Panc1 (cell line): Measurements from ENCODE around the gene SERPIND1. TPM values are rescaled to one million over a fixed set of nuclear protein-coding genes. Genes with fewer than 3 reads are reported as not detected.

Experiments used
- ATAC-seq: fragments of 200-7000 bp; cut with Tn5 transposase; 2 replicates; pipeline ENCODE4 v1.9.1; 2020; ENCODE audit warnings: mild to moderate bottlenecking, moderate library complexity
- BruUV-seq: library from RNA; stranded (reverse); fragments of 400-500 nt; replicated peaks from 2 replicates; lab custom pipeline; 2021; lab: Mats Ljungman, UMichigan
- CTCF ChIA-PET: fragments of 300-600 bp; sonication (Branson Sonifier 250); formaldehyde crosslinking; loops from one replicate; lab custom pipeline; 2022; ENCODE audit warnings: antibody characterized with exemption; lab: Charles Lee
- POLR2A ChIA-PET: fragments of 300-600 bp; sonication (Branson Sonifier 250); formaldehyde crosslinking; loops from one replicate; lab custom pipeline; 2022; ENCODE audit warnings: antibody characterized with exemption; lab: Charles Lee
- DNase-seq: peaks from one replicate; pipeline ENCODE4 v3.0.0-alpha.2; 2010; ENCODE audit warnings: low read depth, low spot score
- H3K27ac ChIP-seq: 2 replicates; pipeline ENCODE4 v1.5.1; 2011; ENCODE audit warnings: mild to moderate bottlenecking, low read length, inconsistent platforms
- H3K27me3 ChIP-seq: fragments of 200-500 bp; sonication (Bioruptor generic); 2 replicates; pipeline ENCODE4 v1.6.0; 2014; ENCODE audit warnings: low read length, inconsistent platforms; ENCODE audit not compliant: control insufficient read depth, insufficient read depth
- H3K36me3 ChIP-seq: fragments of 200-500 bp; sonication (Bioruptor generic); 2 replicates; pipeline ENCODE4 v1.5.1; 2014; ENCODE audit warnings: inconsistent platforms, mild to moderate bottlenecking, low read length, moderate library complexity; ENCODE audit not compliant: control insufficient read depth, insufficient read depth
- H3K4me1 ChIP-seq: 2 replicates; pipeline ENCODE4 v1.5.1; 2011; ENCODE audit warnings: inconsistent platforms, mild to moderate bottlenecking, low read length, moderate library complexity; ENCODE audit not compliant: control insufficient read depth, insufficient read depth
- H3K4me3 ChIP-seq, 2 experiments: 2 replicates each; pipeline ENCODE4 v1.5.1; 2011 to 2012; ENCODE audit warnings: low read depth in 2 of 2, low read length in 2 of 2, mild to moderate bottlenecking in 2 of 2, inconsistent platforms in 1 of 2, moderate library complexity in 1 of 2
- H3K9me3 ChIP-seq: fragments of 200-500 bp; sonication (Bioruptor generic); 2 replicates; pipeline ENCODE4 v1.5.1; 2014; ENCODE audit warnings: low read depth, mild to moderate bottlenecking, inconsistent platforms, low read length, moderate library complexity; ENCODE audit not compliant: control insufficient read depth, insufficient read depth
- CTCF ChIP-seq: fragments of 450-650 bp; IDR thresholded peaks from 2 replicates; pipeline ENCODE4 v1.5.1; 2017; ENCODE audit warnings: mild to moderate bottlenecking
- POLR2AphosphoS5 ChIP-seq: IDR thresholded peaks from 2 replicates; pipeline ENCODE4 v1.6.1; 2012; ENCODE audit warnings: mild to moderate bottlenecking, low read depth, low read length, moderate library complexity
- SIN3A ChIP-seq: IDR thresholded peaks from 2 replicates; pipeline ENCODE4 v1.6.1; 2012; ENCODE audit warnings: low read depth, mild to moderate bottlenecking, low read length, moderate library complexity, borderline replicate concordance; ENCODE audit not compliant: insufficient read depth
- TCF7L2 ChIP-seq: IDR thresholded peaks from 2 replicates; pipeline ENCODE4 v1.6.1; 2011; ENCODE audit warnings: mild to moderate bottlenecking, low read depth, low read length, inconsistent platforms
- in situ Hi-C: cut with HindIII; loops from 2 replicates; pipeline ENCODE4 v1.10.0; 2016; ENCODE audit warnings: low sequenced_read_pairs, low pct_unique_long_range_greater_than_20kb
- intact Hi-C: fragments of 100-400 bp; cut with micrococcal nuclease; formaldehyde crosslinking; loops from one replicate; pipeline ENCODE4 v1.10.0; 2022; ENCODE audit not compliant: unreplicated experiment
- total RNA-seq: library from RNA; stranded (reverse); gene quantifications from one replicate; pipeline ENCODE4 v1.2.1, GENCODE V29; 2021; ENCODE audit not compliant: unreplicated experiment
- TF ChIP-seq, protein P1 (sequence below), 2 experiments: IDR thresholded peaks; 2 replicates each; pipeline ENCODE4 v1.6.1; 2011 to 2012; ENCODE audit warnings: low read depth in 2 of 2, control low read depth in 1 of 2, low read length in 1 of 2, mild to moderate bottlenecking in 1 of 2, moderate library complexity in 1 of 2; ENCODE audit not compliant: insufficient read depth in 1 of 2

The SERPIND1 gene
- total RNA-seq, 1 experiment from 2014 or later: 0.18 TPM

GRCh38 chr22:20758688-20759087, 15.2 kb upstream of the SERPIND1 start:
- ATAC-seq (no peak), DNase-seq (no peak)
- Histone ChIP-seq H3K27ac (no peak overlapping the region), H3K36me3 (no peaks in the 10 kb centered on the region; the same call in 1 of the 2 replicates), H3K27me3 (no peaks in the 10 kb centered on the region), H3K4me3 (no peak overlapping the region), H3K9me3 (no peaks in the 10 kb centered on the region), H3K4me1 (no peaks in the 10 kb centered on the region)
- POLR2A ChIA-PET: no interaction called here
- no TSS peak for BruUV-seq
- TF ChIP-seq POLR2AphosphoS5: no peak
- TF ChIP-seq CTCF: no peak
- no peak for TF ChIP-seq SIN3A
- TF ChIP-seq TCF7L2: no peak
- TF ChIP-seq, protein P1, sequence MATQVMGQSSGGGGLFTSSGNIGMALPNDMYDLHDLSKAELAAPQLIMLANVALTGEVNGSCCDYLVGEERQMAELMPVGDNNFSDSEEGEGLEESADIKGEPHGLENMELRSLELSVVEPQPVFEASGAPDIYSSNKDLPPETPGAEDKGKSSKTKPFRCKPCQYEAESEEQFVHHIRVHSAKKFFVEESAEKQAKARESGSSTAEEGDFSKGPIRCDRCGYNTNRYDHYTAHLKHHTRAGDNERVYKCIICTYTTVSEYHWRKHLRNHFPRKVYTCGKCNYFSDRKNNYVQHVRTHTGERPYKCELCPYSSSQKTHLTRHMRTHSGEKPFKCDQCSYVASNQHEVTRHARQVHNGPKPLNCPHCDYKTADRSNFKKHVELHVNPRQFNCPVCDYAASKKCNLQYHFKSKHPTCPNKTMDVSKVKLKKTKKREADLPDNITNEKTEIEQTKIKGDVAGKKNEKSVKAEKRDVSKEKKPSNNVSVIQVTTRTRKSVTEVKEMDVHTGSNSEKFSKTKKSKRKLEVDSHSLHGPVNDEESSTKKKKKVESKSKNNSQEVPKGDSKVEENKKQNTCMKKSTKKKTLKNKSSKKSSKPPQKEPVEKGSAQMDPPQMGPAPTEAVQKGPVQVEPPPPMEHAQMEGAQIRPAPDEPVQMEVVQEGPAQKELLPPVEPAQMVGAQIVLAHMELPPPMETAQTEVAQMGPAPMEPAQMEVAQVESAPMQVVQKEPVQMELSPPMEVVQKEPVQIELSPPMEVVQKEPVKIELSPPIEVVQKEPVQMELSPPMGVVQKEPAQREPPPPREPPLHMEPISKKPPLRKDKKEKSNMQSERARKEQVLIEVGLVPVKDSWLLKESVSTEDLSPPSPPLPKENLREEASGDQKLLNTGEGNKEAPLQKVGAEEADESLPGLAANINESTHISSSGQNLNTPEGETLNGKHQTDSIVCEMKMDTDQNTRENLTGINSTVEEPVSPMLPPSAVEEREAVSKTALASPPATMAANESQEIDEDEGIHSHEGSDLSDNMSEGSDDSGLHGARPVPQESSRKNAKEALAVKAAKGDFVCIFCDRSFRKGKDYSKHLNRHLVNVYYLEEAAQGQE (IDR thresholded peaks at IDR 0.05; ENCODE audit: insufficient read depth in 1 of 2, low read depth in 2 of 2, low read length in 1 of 2): no peak
- CTCF ChIA-PET: interaction anchor here (0.6 kb wide), 1 partner anchor 207 kb away, joined by 8 read pairs; no protein-coding TSS in a partner anchor
- in situ Hi-C loops (no loop called here), intact Hi-C loops (no loop called here)

- DNase-seq (no peak), ATAC-seq (no peak)
- Histone ChIP-seq H3K27ac (no peak overlapping the region), H3K4me3 (no peak overlapping the region), H3K27me3 (no peaks in the 10 kb centered on the region), H3K36me3 (no peaks in the 10 kb centered on the region; the same call in 1 of the 2 replicates), H3K4me1 (no peaks in the 10 kb centered on the region), H3K9me3 (no peaks in the 10 kb centered on the region)
- BruUV-seq: TSS peak; percentile 38
- ChIA-PET POLR2A (no interaction called here), CTCF (no interaction called here)
- TF ChIP-seq, protein P1 (IDR thresholded peaks at IDR 0.05; ENCODE audit: insufficient read depth in 1 of 2, low read depth in 2 of 2, low read length in 1 of 2): no peak
- TF ChIP-seq POLR2AphosphoS5: no peak
- TF ChIP-seq CTCF: no peak
- TF ChIP-seq SIN3A: no peak
- TF ChIP-seq TCF7L2: no peak
- in situ Hi-C loops: no loop called here
- intact Hi-C loops: no loop called here
These were observed 13.8 kb upstream of the SERPIND1 start for GRCh38 chr22:20760084-20760483.
